SK-N-SH treated with all-trans-retinoic acid at 6 μM for 48 hours (cell line): ENCODE results near the gene ACAP2.

ENCODE experiments used
- ATAC-seq: fragments of 200-7000 bp; cut with Tn5 transposase; 3 replicates; pipeline ENCODE4 v1.9.1; 2020; ENCODE audit warnings: mild to moderate bottlenecking, moderate library complexity
- ARNTL ChIP-seq: fragments of 450-650 bp; formaldehyde crosslinking; IDR thresholded peaks from 2 replicates; pipeline ENCODE4 v1.5.0; 2020; ENCODE audit warnings: low read depth, mild to moderate bottlenecking, moderate library complexity, borderline replicate concordance
- BACH2 ChIP-seq: fragments of 250-450 bp; sonication (Bioruptor Pico); IDR thresholded peaks from 2 replicates; pipeline ENCODE4 v1.9.0; 2021; ENCODE audit warnings: mild to moderate bottlenecking, borderline replicate concordance
- CREB5 ChIP-seq: fragments of 250-450 bp; sonication (Bioruptor Pico); IDR thresholded peaks from 2 replicates; pipeline ENCODE4 v1.5.1; 2020; ENCODE audit warnings: low read depth, mild to moderate bottlenecking, moderate library complexity
- CSDC2 ChIP-seq: fragments of 250-450 bp; sonication (Bioruptor Pico); IDR thresholded peaks from 2 replicates; pipeline ENCODE4 v1.5.0; 2020; ENCODE audit warnings: mild to moderate bottlenecking, moderate library complexity
- CSRNP3 ChIP-seq: fragments of 250-450 bp; sonication (Bioruptor Pico); IDR thresholded peaks from 2 replicates; pipeline ENCODE4 v1.5.1; 2021; ENCODE audit warnings: mild to moderate bottlenecking, moderate library complexity
- ESRRG ChIP-seq: fragments of 250-450 bp; sonication (Bioruptor Pico); IDR thresholded peaks from 2 replicates; pipeline ENCODE4 v1.6.1; 2021; ENCODE audit warnings: mild to moderate bottlenecking
- GLIS3 ChIP-seq: fragments of 250-450 bp; sonication (Bioruptor Pico); IDR thresholded peaks from 2 replicates; pipeline ENCODE4 v1.5.0; 2020; ENCODE audit warnings: mild to moderate bottlenecking, moderate library complexity
- ISL1 ChIP-seq: fragments of 250-450 bp; sonication (Bioruptor Pico); IDR thresholded peaks from 2 replicates; pipeline ENCODE4 v2.1.2; 2022; ENCODE audit warnings: mild to moderate bottlenecking, moderate library complexity
- OSR1 ChIP-seq: fragments of 250-450 bp; sonication (Bioruptor Pico); IDR thresholded peaks from 2 replicates; pipeline ENCODE4 v1.8.0; 2022; ENCODE audit warnings: moderate library complexity, mild to moderate bottlenecking, inconsistent platforms
- POU6F1 ChIP-seq: fragments of 250-450 bp; sonication (Bioruptor Pico); IDR thresholded peaks from 2 replicates; pipeline ENCODE4 v1.8.0; 2021; ENCODE audit warnings: low read depth, mild to moderate bottlenecking, moderate library complexity, borderline replicate concordance
- PPARA ChIP-seq: fragments of 250-450 bp; sonication (Bioruptor Pico); IDR thresholded peaks from 2 replicates; pipeline ENCODE4 v1.5.0; 2020; ENCODE audit warnings: mild to moderate bottlenecking, borderline replicate concordance
- RARB ChIP-seq: fragments of 250-450 bp; sonication (Bioruptor Pico); IDR thresholded peaks from 2 replicates; pipeline ENCODE4 v1.8.0; 2021; ENCODE audit warnings: mild to moderate bottlenecking, moderate library complexity
- SNAI2 ChIP-seq: fragments of 250-450 bp; sonication (Bioruptor Pico); IDR thresholded peaks from 2 replicates; pipeline ENCODE4 v1.5.0; 2020; ENCODE audit warnings: mild to moderate bottlenecking, moderate library complexity
- TCF4 ChIP-seq: fragments of 250-450 bp; sonication (Bioruptor Pico); IDR thresholded peaks from 2 replicates; pipeline ENCODE4 v1.8.0; 2021; ENCODE audit warnings: mild to moderate bottlenecking, moderate library complexity, borderline replicate concordance
- TOX ChIP-seq: fragments of 250-450 bp; sonication (Bioruptor Pico); IDR thresholded peaks from 2 replicates; pipeline ENCODE4 v1.8.0; 2021; ENCODE audit warnings: mild to moderate bottlenecking, moderate library complexity, borderline replicate concordance
- TSHZ2 ChIP-seq: fragments of 250-450 bp; sonication (Bioruptor Pico); IDR thresholded peaks from 2 replicates; pipeline ENCODE4 v1.5.0; 2020; ENCODE audit warnings: mild to moderate bottlenecking, moderate library complexity
- ZC3H10 ChIP-seq: fragments of 250-450 bp; sonication (Bioruptor Pico); IDR thresholded peaks from 2 replicates; pipeline ENCODE4 v1.5.1; 2021; ENCODE audit warnings: mild to moderate bottlenecking, moderate library complexity
- ZFP3 ChIP-seq: fragments of 250-450 bp; sonication (Bioruptor Pico); IDR thresholded peaks from 2 replicates; pipeline ENCODE4 v1.5.0; 2020; ENCODE audit warnings: mild to moderate bottlenecking, moderate library complexity
- ZFP30 ChIP-seq: fragments of 450-650 bp; formaldehyde crosslinking; IDR thresholded peaks from 2 replicates; pipeline ENCODE4 v1.5.0; 2022; ENCODE audit warnings: mild to moderate bottlenecking, moderate library complexity
- ZNF565 ChIP-seq: fragments of 450-650 bp; formaldehyde crosslinking; conservative IDR thresholded peaks from 2 replicates; pipeline ENCODE4 v1.5.0; 2020; ENCODE audit warnings: low read depth, mild to moderate bottlenecking, moderate library complexity
- ZNF70 ChIP-seq: fragments of 450-650 bp; formaldehyde crosslinking; IDR thresholded peaks from 2 replicates; pipeline ENCODE4 v1.5.0; 2020; ENCODE audit warnings: mild to moderate bottlenecking, moderate library complexity
- ZNF8 ChIP-seq: fragments of 450-650 bp; formaldehyde crosslinking; IDR thresholded peaks from 2 replicates; pipeline ENCODE4 v1.5.0; 2020; ENCODE audit warnings: mild to moderate bottlenecking, moderate library complexity
- TF ChIP-seq, protein P1 (sequence below): fragments of 250-450 bp; sonication (Bioruptor Pico); IDR thresholded peaks from 2 replicates; pipeline ENCODE4 v1.8.0; 2020; ENCODE audit warnings: mild to moderate bottlenecking, moderate library complexity, borderline replicate concordance

Gene ACAP2

DNA sequence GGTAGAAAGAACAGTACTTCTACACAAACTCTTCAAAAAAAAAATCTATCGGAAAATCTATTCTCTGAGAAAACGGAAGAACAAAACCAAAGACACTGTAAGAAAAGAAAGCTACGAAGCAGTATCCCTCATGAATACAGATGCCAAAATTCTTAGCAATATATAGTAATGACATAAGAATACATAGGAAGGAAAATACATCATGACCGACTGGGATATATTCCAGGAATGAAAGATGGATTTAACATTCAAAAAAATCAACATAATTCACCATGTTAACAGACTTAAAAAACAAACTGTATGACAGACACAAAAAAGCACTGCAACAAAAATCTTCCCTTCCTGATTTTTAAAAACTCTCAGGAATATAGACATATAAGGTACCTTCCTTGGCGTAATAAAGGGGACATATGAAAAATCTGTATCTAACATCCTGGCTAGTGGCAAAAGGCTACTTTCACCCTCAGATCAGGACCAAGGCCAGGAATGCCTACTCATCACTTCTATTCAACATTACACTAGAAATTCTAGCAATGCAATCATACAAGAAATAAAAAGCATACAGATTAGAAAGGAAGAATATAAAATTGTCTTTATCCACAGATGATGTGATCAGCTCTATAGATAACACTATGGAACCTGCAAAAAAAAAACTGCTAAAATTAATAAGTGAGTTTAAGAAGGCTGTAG is 94.2 kb downstream of the ACAP2 start:
- no peak for TF ChIP-seq RARB (CRISPR knock-in tag)
- no peak for TF ChIP-seq POU6F1 (CRISPR knock-in tag)
- TF ChIP-seq SNAI2 = no peak
- TF ChIP-seq ZNF8 (CRISPR knock-in tag) = no peak
- TF ChIP-seq ZFP3 = no peak
- no peak for TF ChIP-seq TSHZ2 (CRISPR knock-in tag)
- TF ChIP-seq OSR1 (CRISPR knock-in tag) = no peak
- no peak for TF ChIP-seq CSRNP3
- TF ChIP-seq TCF4 = no peak
- no peak for TF ChIP-seq TOX (CRISPR knock-in tag)
- TF ChIP-seq, all 23 proteins: peak for 0
- ATAC-seq = no peak

DNA sequence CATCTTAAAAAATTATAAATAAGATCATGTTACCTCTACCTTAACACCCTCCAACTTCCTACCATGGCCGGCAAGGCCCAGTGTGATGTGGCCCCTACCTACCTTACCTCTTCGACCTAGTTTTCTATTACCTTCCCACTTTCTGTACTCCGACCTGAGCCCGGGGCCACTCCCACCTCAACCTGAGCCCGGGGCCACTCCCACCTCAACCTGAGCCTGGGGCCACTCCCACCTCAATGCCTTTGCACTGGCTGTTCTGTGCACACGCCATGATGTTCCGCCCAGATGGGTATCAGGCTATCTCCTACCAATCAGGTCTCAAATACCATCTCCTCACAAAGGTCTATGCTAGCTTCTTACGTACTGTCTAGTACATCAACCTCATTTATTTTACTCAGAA is 105.1 kb downstream of the ACAP2 start:
- TF ChIP-seq TOX (CRISPR knock-in tag) (no peak), ZNF70 (CRISPR knock-in tag) (no peak), OSR1 (CRISPR knock-in tag) (no peak), PPARA (no peak), ZNF565 (CRISPR knock-in tag) (no peak), ZC3H10 (CRISPR knock-in tag) (no peak), SNAI2 (no peak), ESRRG (CRISPR knock-in tag) (no peak), CREB5 (no peak)
- no peak for ATAC-seq

DNA sequence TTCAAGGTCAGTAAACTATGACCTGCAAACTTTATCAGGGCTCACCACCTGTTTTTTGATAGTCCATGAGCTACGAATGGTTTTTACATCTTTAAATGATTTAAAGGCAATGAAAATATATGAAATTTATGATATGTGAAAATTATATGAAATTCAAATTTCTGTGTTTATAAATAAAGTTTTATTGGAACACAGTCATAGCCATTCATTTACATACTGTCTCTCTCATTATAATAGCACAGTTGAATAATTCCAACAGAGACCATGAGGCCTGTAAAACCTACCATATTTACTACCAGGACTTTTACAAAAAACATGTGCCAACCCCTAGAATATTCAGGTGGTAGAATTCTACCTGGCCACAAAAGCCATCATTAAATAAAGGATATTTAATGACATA is 107.9 kb downstream of the ACAP2 start:
- ATAC-seq = no peak
- no peak for TF ChIP-seq ISL1 (CRISPR knock-in tag)
- TF ChIP-seq TOX (CRISPR knock-in tag) = no peak
- TF ChIP-seq BACH2 (CRISPR knock-in tag) = no peak
- TF ChIP-seq GLIS3 (CRISPR knock-in tag) = no peak
- no peak for TF ChIP-seq ZC3H10 (CRISPR knock-in tag)
- TF ChIP-seq CSDC2 = no peak
- no peak for TF ChIP-seq POU6F1 (CRISPR knock-in tag)
- no peak for TF ChIP-seq ZFP30 (CRISPR knock-in tag)
- no peak for TF ChIP-seq RARB (CRISPR knock-in tag)
- no peak for TF ChIP-seq ARNTL (CRISPR knock-in tag)
- TF ChIP-seq ZNF565 (CRISPR knock-in tag) = no peak
- TF ChIP-seq PPARA = no peak
- no peak for TF ChIP-seq CREB5
- TF ChIP-seq ZNF8 (CRISPR knock-in tag) = no peak
- TF ChIP-seq, protein P1, sequence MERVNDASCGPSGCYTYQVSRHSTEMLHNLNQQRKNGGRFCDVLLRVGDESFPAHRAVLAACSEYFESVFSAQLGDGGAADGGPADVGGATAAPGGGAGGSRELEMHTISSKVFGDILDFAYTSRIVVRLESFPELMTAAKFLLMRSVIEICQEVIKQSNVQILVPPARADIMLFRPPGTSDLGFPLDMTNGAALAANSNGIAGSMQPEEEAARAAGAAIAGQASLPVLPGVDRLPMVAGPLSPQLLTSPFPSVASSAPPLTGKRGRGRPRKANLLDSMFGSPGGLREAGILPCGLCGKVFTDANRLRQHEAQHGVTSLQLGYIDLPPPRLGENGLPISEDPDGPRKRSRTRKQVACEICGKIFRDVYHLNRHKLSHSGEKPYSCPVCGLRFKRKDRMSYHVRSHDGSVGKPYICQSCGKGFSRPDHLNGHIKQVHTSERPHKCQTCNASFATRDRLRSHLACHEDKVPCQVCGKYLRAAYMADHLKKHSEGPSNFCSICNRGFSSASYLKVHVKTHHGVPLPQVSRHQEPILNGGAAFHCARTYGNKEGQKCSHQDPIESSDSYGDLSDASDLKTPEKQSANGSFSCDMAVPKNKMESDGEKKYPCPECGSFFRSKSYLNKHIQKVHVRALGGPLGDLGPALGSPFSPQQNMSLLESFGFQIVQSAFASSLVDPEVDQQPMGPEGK (CRISPR knock-in tag) = no peak
- no peak for TF ChIP-seq CSRNP3
- no peak for TF ChIP-seq SNAI2
